GM23248 (cell line): ENCODE results near the gene TANK. TPM values are rescaled to one million over a fixed set of nuclear protein-coding genes. Genes with fewer than 3 reads are reported as not detected.
"Not testable (repeated sequence)": the region's sequence is repeated elsewhere in the genome, so short reads cannot be mapped to it uniquely, and the experiment has no call there.

Experiments
- DNase-seq: peaks from one replicate; pipeline ENCODE4 v3.0.0-alpha.2; 2015
- H2AFZ ChIP-seq: fragments of 200-600 bp; sonication (generic); 2 replicates; pipeline ENCODE4 v1.6.1; 2016; ENCODE audit warnings: antibody characterized with exemption
- H3F3A ChIP-seq: fragments of 200-600 bp; sonication (generic); 2 replicates; pipeline ENCODE4 v1.6.1; 2016; ENCODE audit warnings: mild to moderate bottlenecking, antibody characterized with exemption, mixed run types; ENCODE audit not compliant: insufficient read depth
- H3K27ac ChIP-seq: fragments of 200-600 bp; sonication (generic); 2 replicates; pipeline ENCODE4 v1.5.1; 2016; ENCODE audit warnings: mild to moderate bottlenecking
- H3K27me3 ChIP-seq: fragments of 200-600 bp; sonication (generic); replicated peaks from 2 replicates; pipeline ENCODE4 v1.6.1; 2016; ENCODE audit warnings: mild to moderate bottlenecking; ENCODE audit not compliant: insufficient read depth
- H3K36me3 ChIP-seq: fragments of 200-600 bp; sonication (generic); 2 replicates; pipeline ENCODE4 v1.6.1; 2016; ENCODE audit warnings: low read depth, mild to moderate bottlenecking
- H3K4me1 ChIP-seq: fragments of 200-600 bp; sonication (generic); 2 replicates; pipeline ENCODE4 v1.6.1; 2016; ENCODE audit warnings: mild to moderate bottlenecking; ENCODE audit not compliant: insufficient read depth
- H3K4me2 ChIP-seq: fragments of 200-600 bp; sonication (generic); one replicate; pipeline ENCODE4 v1.6.1; 2016; ENCODE audit warnings: mild to moderate bottlenecking; ENCODE audit not compliant: unreplicated experiment
- H3K4me3 ChIP-seq: fragments of 200-600 bp; sonication (generic); 2 replicates; pipeline ENCODE4 v1.5.1; 2016; ENCODE audit warnings: mild to moderate bottlenecking
- H3K79me2 ChIP-seq: fragments of 200-600 bp; sonication (generic); 2 replicates; pipeline ENCODE4 v1.6.1; 2016; ENCODE audit warnings: mild to moderate bottlenecking; ENCODE audit not compliant: insufficient read depth
- H3K9ac ChIP-seq: fragments of 200-600 bp; sonication (generic); 2 replicates; pipeline ENCODE4 v1.6.1; 2016; ENCODE audit warnings: mild to moderate bottlenecking
- H3K9me2 ChIP-seq: fragments of 200-600 bp; sonication (generic); 2 replicates; pipeline ENCODE4 v1.6.1; 2016; ENCODE audit warnings: mixed run types, mild to moderate bottlenecking, moderate library complexity; ENCODE audit not compliant: insufficient read depth
- H3K9me3 ChIP-seq: fragments of 200-600 bp; sonication (generic); one replicate; pipeline ENCODE4 v1.6.1; 2017; ENCODE audit warnings: low read depth
- H4K20me1 ChIP-seq: fragments of 200-600 bp; sonication (generic); 2 replicates; pipeline ENCODE4 v1.6.0; 2016; ENCODE audit not compliant: insufficient read depth
- EZH2 ChIP-seq: fragments of 200-600 bp; sonication (generic); IDR thresholded peaks from 2 replicates; pipeline ENCODE4 v1.6.1; 2018; ENCODE audit warnings: antibody characterized with exemption, mild to moderate bottlenecking; ENCODE audit not compliant: insufficient read depth, poor library complexity, severe bottlenecking
- EZH2phosphoT487 ChIP-seq: fragments of 200-600 bp; sonication (generic); IDR thresholded peaks from 2 replicates; pipeline ENCODE4 v1.6.1; 2018; ENCODE audit warnings: antibody characterized with exemption, moderate library complexity, mild to moderate bottlenecking, low read depth; ENCODE audit not compliant: insufficient read depth
- whole genome bisulfite sequencing, 2 experiments: methylation state at CpG; one replicate each; pipeline ENCODE4 v1.1.6; 2015 to 2017; ENCODE audit warnings: low lambda C conversion rate in 2 of 2, low coverage in 1 of 2; ENCODE audit errors: missing lambda C conversion rate in 2 of 2; 5-methylcytosine and 5-hydroxymethylcytosine counted together
- in situ Hi-C: fragments of 300-500 bp; cut with MboI; formaldehyde crosslinking; loops from 2 replicates; pipeline ENCODE4 v1.15.0; 2020
- polyA plus RNA-seq: library from polyadenylated mRNA; unstranded; fragments of >200 nt; fragmentation: Nextera tagmentation; extraction: Ambion mirVana; gene quantifications from 2 replicates; pipeline ENCODE4 v1.2.1, GENCODE V29; 2016
- total RNA-seq: library from RNA; depleted of rRNA; stranded (reverse); fragments of >200 nt; shearing (Covaris generic); gene quantifications from 2 replicates; pipeline ENCODE4 v1.2.3, GENCODE V29; 2014

Gene TANK
- total and polyA plus RNA-seq, 2 experiments from 2014 or later, result 60.4 to 84.4 TPM

DNA sequence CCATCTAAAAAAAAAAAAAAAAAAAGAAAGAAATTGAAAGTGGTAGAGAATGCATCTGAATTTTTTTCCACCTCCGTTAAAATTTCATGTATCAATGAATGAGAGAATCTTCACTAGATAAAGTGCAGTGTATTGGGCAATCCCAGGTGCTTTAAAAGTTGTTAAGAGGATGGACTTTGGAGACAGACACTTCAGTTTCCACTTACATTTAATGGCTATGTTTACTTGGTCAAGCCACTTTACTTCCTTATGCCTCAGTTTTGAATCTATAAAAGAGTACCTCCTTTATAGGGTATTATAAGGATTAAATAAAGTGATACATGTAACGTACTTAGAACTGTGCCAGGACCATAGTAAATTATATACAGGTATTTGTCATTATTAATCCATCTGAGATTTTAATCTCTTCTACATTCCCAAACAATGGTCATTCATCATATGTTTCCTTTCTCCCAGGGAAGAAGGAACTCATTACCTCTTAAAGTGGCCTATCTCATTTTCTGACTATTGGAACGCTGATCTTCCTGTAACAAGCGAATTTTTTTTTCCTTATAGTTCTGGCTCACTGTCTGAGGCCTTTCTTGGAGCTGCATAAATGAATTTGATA is 29.1 kb upstream of the TANK start:
- H4K20me1 ChIP-seq, result no peaks in the 10 kb centered on the region
- WGBS, 2 experiments, result 81 to 91% methylated on average over 4 of the region's 4 CpGs
- H3K79me2 ChIP-seq, result no peaks in the 10 kb centered on the region

DNA sequence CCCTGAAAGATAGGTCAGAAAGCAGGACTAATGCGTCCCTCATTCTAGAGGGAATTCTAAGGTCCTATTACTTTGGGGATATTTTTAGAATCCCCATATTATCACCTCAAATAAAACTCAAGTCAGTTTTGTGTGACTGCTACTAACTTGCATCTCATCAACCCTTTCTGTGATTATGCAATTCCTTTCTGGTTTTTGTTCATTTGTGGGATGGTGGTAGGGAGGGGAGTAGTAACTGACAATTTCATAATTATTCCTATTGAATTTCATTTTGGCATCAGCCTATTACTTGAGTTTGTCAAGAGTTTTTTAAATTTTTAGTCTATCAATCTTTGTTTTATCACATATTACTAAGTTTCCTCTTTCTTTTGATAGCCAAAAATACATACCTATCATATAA is 28.4 kb upstream of the TANK start:
- Histone ChIP-seq H3K36me3 (no peaks in the 10 kb centered on the region), H3K9me2 (no peaks in the 10 kb centered on the region), H3K9me3 (no peaks in the 10 kb centered on the region), H3K27me3 (no peaks in the 10 kb centered on the region), H3K79me2 (no peaks in the 10 kb centered on the region), H2AFZ (no peak overlapping the region), H3K9ac (no peak overlapping the region), H3K4me2 (no peak overlapping the region), H3K4me1 (peaks cover 9% of the 10 kb centered on the region; the same call in 1 of the 2 replicates), H3K27ac (no peak overlapping the region), H3K4me3 (no peak overlapping the region), H4K20me1 (no peaks in the 10 kb centered on the region), H3F3A (no peaks in the 10 kb centered on the region)
- no peak for DNase-seq
- in situ Hi-C loops, result no loop called here
- no peak for TF ChIP-seq EZH2
- TF ChIP-seq EZH2phosphoT487, result no peak
- 60 to 62% methylated on average over 1 of the region's 1 CpG for WGBS, 2 experiments

More for the DNA sequence above, 29.1 kb upstream of the TANK start:
- Histone ChIP-seq H2AFZ (no peak overlapping the region), H3K9me3 (no peaks in the 10 kb centered on the region), H3K4me1 (peaks cover 4% of the 10 kb centered on the region; the same call in 1 of the 2 replicates), H3K9ac (no peak overlapping the region), H3K9me2 (no peaks in the 10 kb centered on the region), H3K36me3 (no peaks in the 10 kb centered on the region), H3K27me3 (no peaks in the 10 kb centered on the region), H3K27ac (no peak overlapping the region), H3K4me3 (no peak overlapping the region), H3K4me2 (no peak overlapping the region), H3F3A (no peaks in the 10 kb centered on the region)
- in situ Hi-C loops, result no loop called here
- DNase-seq, result no peak
- no peak for TF ChIP-seq EZH2phosphoT487
- TF ChIP-seq EZH2, result no peak

DNA sequence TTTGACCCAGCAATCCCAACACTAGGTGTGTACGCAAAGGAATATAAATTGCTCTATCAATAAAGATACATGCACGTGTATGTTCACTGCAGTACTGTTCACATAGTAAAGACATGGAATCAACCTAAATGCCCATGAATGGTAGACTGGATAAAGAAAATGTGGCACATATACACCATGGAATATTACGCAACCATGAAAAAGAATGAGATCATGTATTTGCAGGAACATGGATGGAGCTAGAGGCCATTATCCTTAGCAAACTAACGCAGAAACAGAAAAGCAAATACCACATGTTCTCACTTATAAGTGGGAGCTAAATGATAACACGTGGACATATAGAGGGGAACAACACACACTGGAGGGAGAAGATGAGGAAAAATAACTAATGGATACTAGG is 27.8 kb upstream of the TANK start:
- not testable (repeated sequence) for H3K79me2 ChIP-seq
- 65 to 70% methylated on average over 5 of the region's 5 CpGs for WGBS, 2 experiments

DNA sequence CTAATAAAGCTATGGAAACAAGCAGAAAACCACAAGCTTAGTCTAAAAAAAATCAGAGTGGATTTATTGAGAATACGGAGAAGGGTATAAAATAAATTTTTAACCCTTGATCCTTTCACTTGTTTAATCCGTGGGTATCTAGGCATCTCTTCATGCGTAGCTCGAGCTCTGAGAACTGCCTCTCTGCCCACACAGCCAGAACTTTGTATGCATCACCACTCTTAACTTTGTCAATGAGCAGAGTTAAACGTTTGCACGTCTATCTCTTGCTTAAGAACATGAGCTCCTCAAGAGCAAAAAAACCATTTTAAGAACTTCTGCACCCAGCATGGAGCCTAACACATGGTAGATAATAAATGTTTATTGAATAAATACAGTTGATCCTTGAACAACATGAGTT is 26.9 kb upstream of the TANK start:
- DNase-seq, result no peak
- no peaks in the 10 kb centered on the region for H3K9me2 ChIP-seq
- no peaks in the 10 kb centered on the region for H3K36me3 ChIP-seq
- no peak overlapping the region for H2AFZ ChIP-seq
- no peak overlapping the region for H3K9ac ChIP-seq
- in situ Hi-C loops, result no loop called here
- TF ChIP-seq EZH2phosphoT487 (no peak), EZH2 (no peak)
- H3K4me3 ChIP-seq, result no peak overlapping the region
- H3K4me2 ChIP-seq, result no peak overlapping the region
- H3K4me1 ChIP-seq, result peaks cover 9% of the 10 kb centered on the region; the same call in 1 of the 2 replicates
- H3K27me3 ChIP-seq, result no peaks in the 10 kb centered on the region
- no peak overlapping the region for H3K27ac ChIP-seq
- H3K9me3 ChIP-seq, result no peaks in the 10 kb centered on the region
- no peaks in the 10 kb centered on the region for H4K20me1 ChIP-seq
- H3F3A ChIP-seq, result no peaks in the 10 kb centered on the region
- no peaks in the 10 kb centered on the region for H3K79me2 ChIP-seq
- WGBS, 2 experiments, result 79 to 90% methylated on average over 6 of the region's 6 CpGs

More for the DNA sequence above, 27.8 kb upstream of the TANK start:
- H3K36me3 ChIP-seq, H3K27ac ChIP-seq, H3K9ac ChIP-seq, H3K4me1 ChIP-seq, H3K9me2 ChIP-seq, DNase-seq, H4K20me1 ChIP-seq, H3K4me3 ChIP-seq, H3F3A ChIP-seq, H3K4me2 ChIP-seq, H3K27me3 ChIP-seq, H3K9me3 ChIP-seq, in situ Hi-C loops, H2AFZ ChIP-seq: not testable (repeated sequence)
